NCI-H2081 (cell line): Measurements from ENCODE around the gene MINAR1.

Experiments
- DNase-seq, 2 experiments: peaks; one replicate each; lab custom pipeline; 2025; lab: John Stamatoyannopoulos, UW

The MINAR1 gene

DNA sequence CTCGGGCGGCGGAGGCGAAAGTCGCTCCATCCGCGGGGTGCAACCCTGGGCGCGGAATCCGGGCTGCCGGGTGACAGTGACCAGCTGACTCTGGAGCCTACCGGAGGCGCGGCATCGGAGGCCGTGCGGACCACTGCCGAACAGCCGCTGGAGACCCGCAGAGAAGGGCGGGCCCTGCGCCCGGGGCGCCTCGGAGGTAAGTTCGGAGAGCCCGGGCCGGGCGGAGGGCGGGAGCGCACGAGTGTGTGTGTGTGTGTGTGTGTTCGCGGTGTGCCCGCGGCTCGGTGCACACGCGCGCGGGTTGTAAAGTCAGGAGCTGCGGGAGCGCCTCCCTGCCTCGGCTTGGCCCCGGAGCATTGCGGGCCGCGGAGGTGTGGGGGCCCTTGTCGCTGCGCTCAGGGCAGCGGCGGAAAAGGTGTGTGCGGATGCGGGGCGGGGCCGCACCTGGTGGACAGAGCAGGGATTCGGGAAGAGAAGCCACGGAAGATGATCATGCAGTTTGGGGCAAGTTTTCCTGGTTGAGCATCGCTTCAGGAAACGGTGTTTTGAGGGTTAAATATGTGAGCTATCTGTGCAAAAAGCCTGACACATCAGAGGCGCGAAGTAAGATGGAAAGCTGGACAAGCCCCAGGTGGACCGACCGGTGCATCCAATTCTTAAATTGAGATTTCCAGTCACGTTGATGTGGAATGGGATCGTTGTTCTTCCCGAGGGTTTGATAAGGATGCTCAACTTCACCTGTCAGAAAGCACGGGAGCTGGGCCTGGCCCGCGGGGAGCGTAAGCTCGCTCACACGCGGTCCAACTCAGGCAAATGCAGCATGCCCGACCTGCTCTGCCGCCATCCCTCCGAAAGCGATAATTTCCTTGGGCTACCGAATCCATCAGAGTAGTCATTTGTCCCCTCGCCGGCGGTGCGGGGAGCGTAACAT lies 474 bp downstream of the MINAR1 start:
- no peak for DNase-seq

DNA sequence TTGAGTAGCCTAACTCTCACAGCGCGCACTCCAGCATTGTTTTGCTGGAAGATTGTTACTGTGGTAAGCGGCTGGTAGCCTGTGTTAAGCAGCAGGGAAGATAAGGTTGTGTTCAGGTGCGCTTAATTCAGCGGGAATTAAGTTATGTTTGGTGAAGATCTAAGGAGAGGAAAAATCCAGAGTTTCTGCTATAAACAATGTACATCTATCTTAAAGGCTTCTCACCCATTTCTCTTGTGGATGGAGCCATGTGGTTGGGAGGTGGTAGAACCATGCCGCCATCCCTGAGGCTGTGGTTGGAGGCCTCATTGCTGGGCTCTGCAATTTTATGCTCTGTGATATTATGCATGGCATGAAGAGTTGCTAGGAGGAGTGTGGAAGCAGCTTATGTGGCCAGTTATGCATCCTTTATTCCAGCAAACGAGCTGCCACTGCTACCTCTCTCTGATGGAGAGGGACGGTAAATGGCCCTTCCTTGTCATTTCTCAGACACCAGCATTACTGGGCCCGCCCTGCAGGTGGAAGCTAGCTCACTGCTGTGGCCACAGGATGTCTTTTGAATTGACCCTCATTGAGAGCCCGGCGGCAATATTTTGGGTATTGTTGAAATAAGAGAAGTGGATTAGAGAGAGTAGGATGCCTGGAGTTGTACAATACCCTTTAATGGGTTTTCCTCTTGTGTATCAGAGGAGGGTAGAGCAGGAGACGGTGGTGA lies 1.3 kb downstream of the MINAR1 start:
- peak; percentile 28 to 64 for DNase-seq

- no peak for DNase-seq
Measured at GRCh38 chr15:79434361-79434760, 2.2 kb downstream of the MINAR1 start.

- DNase-seq: no peak
Measured at GRCh38 chr15:79436037-79436780, 4.1 kb downstream of the MINAR1 start.

- DNase-seq: no peak
Measured at GRCh38 chr15:79437275-79438000, 5.3 kb downstream of the MINAR1 start.

DNA sequence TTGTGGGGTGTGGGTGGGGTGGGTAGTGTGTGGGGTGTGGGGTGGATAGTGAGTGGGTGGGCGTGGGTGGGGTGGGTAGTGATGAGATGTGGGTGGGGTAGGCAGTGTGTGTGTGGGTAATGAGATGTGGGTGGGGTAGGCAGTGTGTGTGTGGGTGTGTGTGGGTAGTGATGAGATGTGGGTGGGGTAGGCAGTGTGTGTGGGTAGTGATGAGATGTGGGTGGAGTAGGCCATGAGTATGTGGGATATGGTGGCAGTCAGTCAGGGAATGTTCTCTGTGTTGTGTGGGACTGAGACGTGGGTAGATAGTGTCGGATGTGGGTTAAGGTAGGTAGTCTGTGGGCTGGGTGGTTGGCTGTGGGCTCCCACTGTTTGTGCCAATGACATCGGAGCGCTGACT lies 7.1 kb downstream of the MINAR1 start:
- DNase-seq: no peak

DNA sequence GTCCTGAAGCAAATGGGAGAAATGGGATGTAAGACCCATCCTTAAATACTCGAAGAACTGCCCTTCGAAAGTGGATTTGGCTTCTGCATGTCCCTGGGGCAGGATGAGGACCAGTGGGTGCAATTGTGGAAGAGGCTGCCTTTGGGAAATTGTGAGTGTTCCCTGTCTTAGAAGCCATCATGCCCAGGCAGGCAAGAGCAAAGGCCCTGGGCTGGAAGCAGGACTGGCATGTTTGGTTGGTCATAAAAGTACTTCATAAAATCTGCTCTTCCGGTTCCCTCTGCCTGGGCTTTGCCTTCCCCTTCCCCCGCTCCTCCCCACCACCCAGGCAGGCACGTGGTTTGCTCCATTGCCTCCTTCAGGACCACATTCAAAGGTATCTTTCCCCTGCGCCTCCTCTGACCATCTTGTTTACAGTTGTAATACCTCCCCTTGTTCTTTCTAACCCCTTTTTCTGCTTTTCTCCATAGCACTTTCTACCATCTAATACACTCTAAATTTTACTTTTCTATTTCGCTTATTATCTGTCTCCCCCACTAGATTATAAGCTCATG lies 8.3 kb downstream of the MINAR1 start:
- no peak for DNase-seq

GRCh38 chr15:79442911-79443310 lies 10.8 kb downstream of the MINAR1 start:
- DNase-seq: peak in 1 of 2 experiments; percentile 11

GRCh38 chr15:79447060-79447459 lies 14.9 kb downstream of the MINAR1 start:
- DNase-seq: no peak

DNA sequence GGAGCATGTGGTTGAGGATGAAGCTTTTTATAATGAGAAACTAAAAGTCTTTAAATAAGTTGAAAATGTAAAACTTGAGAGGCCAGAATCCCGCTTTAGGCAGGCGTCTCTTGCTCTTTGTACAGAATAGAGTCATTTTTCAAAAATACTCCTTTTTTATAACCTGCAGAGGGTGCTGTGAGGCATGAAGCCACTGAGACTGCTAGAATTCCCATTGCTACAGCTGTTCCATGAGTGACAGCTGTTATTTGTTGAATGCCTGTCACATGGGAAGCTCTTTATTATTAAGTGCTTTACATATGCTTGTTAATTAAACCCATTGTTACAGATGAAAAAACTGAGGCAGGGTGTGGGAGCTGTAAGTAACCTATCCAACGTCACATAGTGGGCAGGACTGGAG lies 18.5 kb downstream of the MINAR1 start:
- no peak for DNase-seq

GRCh38 chr15:79451361-79451999 lies 19.3 kb downstream of the MINAR1 start:
- no peak for DNase-seq

DNA sequence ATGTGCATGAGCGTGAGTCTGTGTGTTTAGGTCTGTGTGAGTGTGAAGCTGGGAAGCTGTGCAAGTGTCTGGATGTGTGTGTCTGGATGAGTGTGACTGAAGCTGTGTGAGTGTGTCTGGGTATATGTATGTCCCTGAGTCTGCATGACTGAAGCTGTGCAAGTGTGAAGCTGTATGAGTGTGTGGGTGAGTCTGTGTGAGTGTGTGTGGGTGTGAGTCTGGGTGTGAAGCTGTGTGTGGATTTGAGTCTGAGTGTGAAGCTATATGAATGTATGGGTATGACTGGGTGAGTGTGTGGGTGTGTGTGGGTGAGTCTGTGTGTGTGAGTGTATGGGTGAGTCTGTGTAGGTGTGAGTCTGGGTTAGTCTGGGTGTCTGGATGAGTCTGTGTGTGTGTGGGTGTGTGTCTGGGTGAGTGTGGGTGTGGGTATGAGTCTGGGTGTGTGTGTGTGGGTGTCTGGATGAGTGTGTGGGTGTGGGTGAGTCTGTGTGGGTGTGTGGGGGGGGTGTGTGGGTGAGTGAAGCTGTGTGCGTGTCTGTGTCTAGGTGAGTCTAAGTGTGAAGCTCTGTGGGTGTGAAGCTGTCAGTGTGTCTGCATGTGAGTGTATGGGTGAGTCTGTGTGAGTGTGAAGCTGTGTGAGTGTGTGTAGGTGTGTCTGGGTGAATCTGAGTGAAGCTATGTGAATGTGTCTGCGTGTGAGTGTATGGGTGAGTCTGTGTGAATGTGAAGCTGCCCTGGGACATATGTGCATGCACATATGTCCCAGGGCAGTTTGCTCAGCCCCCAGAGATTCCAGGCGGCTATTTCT lies 20.3 kb downstream of the MINAR1 start:
- no peak for DNase-seq

GRCh38 chr15:79453446-79453845 lies 21.3 kb downstream of the MINAR1 start:
- DNase-seq: no peak

GRCh38 chr15:79454063-79454462 lies 21.9 kb downstream of the MINAR1 start:
- DNase-seq: no peak

DNA sequence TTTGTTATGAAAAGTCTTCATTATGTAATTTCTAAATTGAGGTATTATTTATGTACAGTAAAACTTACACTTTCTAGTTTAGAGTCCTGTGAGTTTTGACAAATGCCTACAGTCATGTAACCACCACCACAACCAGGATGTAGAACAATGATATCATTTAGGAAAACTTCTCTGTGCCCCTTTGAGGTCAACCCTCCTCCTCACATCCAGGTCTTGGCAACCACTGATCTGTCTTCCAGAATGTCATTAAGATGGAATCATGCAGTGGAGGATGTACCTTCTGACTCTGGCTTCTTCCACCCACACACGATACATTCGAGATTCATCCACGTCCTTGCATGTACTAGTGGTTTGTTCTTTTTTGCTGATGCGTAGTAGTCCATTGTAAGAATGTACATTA lies 23.2 kb downstream of the MINAR1 start:
- no peak for DNase-seq

DNA sequence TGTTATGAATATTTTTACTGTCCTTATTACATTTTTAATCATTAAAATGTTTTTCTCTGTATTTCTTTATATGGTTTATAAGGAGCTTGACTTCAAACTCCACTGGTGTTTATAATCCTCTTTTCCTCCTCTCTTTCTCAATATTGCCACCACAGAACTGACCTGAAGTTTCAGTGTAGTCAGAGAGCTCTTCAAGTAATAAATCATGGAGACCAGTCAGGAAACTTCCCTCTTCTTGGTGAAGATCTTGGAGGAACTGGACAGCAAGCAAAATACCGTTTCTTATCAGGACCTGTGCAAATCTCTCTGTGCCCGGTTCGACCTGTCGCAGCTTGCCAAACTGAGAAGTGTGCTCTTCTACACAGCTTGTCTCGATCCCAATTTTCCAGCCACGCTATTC lies 23.8 kb downstream of the MINAR1 start:
- no peak for DNase-seq

GRCh38 chr15:79458491-79458890 lies 26.4 kb downstream of the MINAR1 start:
- no peak for DNase-seq

- no peak for DNase-seq
Measured at GRCh38 chr15:79459666-79460065, 27.5 kb downstream of the MINAR1 start.

GRCh38 chr15:79463043-79463780 lies 31.1 kb downstream of the MINAR1 start:
- no peak for DNase-seq
